DOHH2 (cell line): ENCODE results near the gene THBS1.

Experiments
- EZH2phosphoT487 ChIP-seq: fragments of 200-600 bp; sonication (generic); IDR thresholded peaks from 2 replicates; pipeline ENCODE4 v1.6.1; 2017; ENCODE audit warnings: borderline replicate concordance, mild to moderate bottlenecking, antibody characterized with exemption, low read length, moderate library complexity, mixed read lengths
- TF ChIP-seq, protein P1 (sequence below): fragments of 200-600 bp; sonication (generic); IDR thresholded peaks from one replicate; pipeline ENCODE4 v1.5.1; 2014; ENCODE audit warnings: antibody characterized with exemption, mild to moderate bottlenecking, low read depth, low read length; ENCODE audit not compliant: poor library complexity, severe bottlenecking

DNA sequence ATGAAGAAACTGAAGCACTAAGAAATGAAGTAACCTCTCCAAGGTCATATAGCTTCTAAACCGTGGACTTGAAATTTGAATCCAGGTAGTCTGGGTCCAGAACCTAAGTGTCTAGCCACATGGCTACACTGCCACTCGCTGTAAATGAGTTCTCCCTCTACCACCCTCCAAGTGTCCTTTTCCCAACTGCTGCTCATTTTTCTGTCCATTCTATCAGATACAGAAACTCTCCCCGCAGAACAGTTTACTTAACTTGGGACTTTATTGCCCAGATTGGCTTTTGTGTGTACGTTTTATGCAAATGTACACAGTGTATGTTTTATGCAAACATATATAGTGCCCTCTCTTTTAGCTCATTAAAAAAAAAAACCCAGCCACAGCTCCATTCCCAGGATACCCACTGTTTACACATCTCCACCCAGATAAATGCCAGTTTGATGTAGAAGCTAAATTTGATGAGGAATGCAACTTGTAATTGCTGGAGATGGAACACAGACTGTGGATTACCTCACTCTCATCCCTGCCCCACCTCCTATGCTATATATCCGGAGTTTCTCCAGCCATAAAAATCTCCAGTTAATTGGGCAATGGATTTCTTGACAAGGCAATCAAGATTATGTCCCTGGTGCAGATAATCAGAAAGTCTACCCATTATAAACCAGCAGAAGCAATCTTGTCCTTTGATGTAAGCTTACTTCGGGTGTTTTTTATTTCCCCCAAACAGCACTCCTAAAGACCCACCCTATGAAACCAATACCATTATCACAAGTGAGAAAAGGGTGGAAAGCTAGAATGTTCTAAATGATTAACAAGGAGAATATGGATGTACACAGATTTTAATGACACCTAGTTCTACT, 42.0 kb downstream of the THBS1 start:
- TF ChIP-seq, protein P1, sequence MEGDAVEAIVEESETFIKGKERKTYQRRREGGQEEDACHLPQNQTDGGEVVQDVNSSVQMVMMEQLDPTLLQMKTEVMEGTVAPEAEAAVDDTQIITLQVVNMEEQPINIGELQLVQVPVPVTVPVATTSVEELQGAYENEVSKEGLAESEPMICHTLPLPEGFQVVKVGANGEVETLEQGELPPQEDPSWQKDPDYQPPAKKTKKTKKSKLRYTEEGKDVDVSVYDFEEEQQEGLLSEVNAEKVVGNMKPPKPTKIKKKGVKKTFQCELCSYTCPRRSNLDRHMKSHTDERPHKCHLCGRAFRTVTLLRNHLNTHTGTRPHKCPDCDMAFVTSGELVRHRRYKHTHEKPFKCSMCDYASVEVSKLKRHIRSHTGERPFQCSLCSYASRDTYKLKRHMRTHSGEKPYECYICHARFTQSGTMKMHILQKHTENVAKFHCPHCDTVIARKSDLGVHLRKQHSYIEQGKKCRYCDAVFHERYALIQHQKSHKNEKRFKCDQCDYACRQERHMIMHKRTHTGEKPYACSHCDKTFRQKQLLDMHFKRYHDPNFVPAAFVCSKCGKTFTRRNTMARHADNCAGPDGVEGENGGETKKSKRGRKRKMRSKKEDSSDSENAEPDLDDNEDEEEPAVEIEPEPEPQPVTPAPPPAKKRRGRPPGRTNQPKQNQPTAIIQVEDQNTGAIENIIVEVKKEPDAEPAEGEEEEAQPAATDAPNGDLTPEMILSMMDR: no peak
- no peak for TF ChIP-seq EZH2phosphoT487
